HG03571 (cell line): ENCODE measurements around the gene TACC3.

Source experiments
- ATAC-seq: cut with Tn5 transposase; IDR thresholded peaks from one replicate; pipeline ENCODE4 v1.9.1; 2021; ENCODE audit not compliant: unreplicated experiment

TACC3 gene

GRCh38 chr4:1758306-1759121 is 37.2 kb downstream of the TACC3 start:
- ATAC-seq: no peak

- no peak for ATAC-seq
Observed at GRCh38 chr4:1759170-1759817, 38.0 kb downstream of the TACC3 start.

GRCh38 chr4:1759818-1760223 is 38.5 kb downstream of the TACC3 start:
- ATAC-seq: no peak

- no peak for ATAC-seq
Observed at GRCh38 chr4:1760521-1761071, 39.3 kb downstream of the TACC3 start.

GRCh38 chr4:1761130-1761689 is 39.9 kb downstream of the TACC3 start:
- ATAC-seq: no peak

GRCh38 chr4:1762264-1763010 is 41.1 kb downstream of the TACC3 start:
- no peak for ATAC-seq

- no peak for ATAC-seq
Observed at GRCh38 chr4:1763070-1763549, 41.8 kb downstream of the TACC3 start.

- ATAC-seq: no peak
Observed at GRCh38 chr4:1763550-1764080, 42.3 kb downstream of the TACC3 start.

GRCh38 chr4:1764670-1765069 is 43.3 kb downstream of the TACC3 start:
- ATAC-seq: no peak

GRCh38 chr4:1765409-1766072 is 44.2 kb downstream of the TACC3 start:
- no peak for ATAC-seq

- ATAC-seq: no peak
Observed at GRCh38 chr4:1766106-1767060, 45.1 kb downstream of the TACC3 start.

- ATAC-seq: no peak
Observed at GRCh38 chr4:1767061-1767769, 45.9 kb downstream of the TACC3 start.

GRCh38 chr4:1767770-1768366 is 46.5 kb downstream of the TACC3 start:
- ATAC-seq: no peak

GRCh38 chr4:1768367-1769034 is 47.2 kb downstream of the TACC3 start:
- no peak for ATAC-seq

GRCh38 chr4:1769692-1770091 is 48.4 kb downstream of the TACC3 start:
- no peak for ATAC-seq

- ATAC-seq: no peak
Observed at GRCh38 chr4:1770245-1770644, 48.9 kb downstream of the TACC3 start.

- ATAC-seq: no peak
Observed at GRCh38 chr4:1770791-1771231, 49.5 kb downstream of the TACC3 start.
